Fibroblast of skin of left biceps (primary cell): ENCODE results near the gene TAF1A.
A peak's percentile ranks its signal among the peaks of the same experiment; 100 is the strongest.

Source experiments
- DNase-seq, 2 experiments: peaks; one replicate each; pipeline ENCODE4 v3.0.0-alpha.2; 2013; ENCODE audit warnings: low read depth in 2 of 2

TAF1A gene

GRCh38 chr1:222596696-222597095 lies 7.0 kb upstream of the TAF1A start:
- no peak for DNase-seq

GRCh38 chr1:222594789-222595188 lies 5.1 kb upstream of the TAF1A start:
- no peak for DNase-seq

GRCh38 chr1:222592171-222592570 lies 2.4 kb upstream of the TAF1A start:
- no peak for DNase-seq

- DNase-seq = no peak
Measured at GRCh38 chr1:222588135-222588534, 1.6 kb downstream of the TAF1A start.

DNA sequence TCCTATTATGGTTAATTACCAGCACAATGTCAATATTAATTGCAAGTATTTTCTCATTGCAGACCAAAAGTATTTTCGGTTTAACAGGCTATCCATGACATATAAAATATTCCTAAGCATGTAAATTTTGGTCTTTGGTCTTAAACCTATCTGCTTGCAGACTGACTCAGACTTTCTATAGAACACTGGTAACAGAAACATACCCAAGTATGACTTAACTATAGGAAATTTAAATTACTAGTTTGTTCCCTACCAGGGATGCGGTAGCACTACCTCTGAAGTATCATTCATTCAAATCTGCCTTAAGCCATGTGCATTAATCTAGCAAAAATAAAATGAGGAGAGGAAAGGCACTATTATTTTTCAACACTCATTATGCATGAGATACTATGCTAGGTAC lies 2.9 kb downstream of the TAF1A start:
- no peak for DNase-seq

DNA sequence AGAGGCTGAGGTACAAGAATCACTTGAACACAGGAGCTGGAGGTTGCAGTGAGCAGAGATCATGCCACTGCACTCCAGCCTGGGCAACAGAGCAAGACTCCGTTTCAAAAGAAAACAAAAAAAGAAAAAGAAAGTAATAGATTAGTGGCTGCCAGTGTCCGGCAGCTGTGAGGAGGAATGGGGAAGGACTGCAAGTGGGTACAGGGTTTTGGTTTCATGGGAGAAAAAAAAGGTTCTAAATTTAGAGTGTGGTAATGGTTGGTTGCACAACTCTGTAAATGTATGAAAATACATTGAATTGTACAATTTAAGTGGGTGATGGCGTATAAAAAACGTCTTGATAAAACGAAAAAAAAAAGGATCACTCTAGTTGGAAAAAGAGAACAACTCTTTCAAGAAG lies 6.7 kb downstream of the TAF1A start:
- no peak for DNase-seq

DNA sequence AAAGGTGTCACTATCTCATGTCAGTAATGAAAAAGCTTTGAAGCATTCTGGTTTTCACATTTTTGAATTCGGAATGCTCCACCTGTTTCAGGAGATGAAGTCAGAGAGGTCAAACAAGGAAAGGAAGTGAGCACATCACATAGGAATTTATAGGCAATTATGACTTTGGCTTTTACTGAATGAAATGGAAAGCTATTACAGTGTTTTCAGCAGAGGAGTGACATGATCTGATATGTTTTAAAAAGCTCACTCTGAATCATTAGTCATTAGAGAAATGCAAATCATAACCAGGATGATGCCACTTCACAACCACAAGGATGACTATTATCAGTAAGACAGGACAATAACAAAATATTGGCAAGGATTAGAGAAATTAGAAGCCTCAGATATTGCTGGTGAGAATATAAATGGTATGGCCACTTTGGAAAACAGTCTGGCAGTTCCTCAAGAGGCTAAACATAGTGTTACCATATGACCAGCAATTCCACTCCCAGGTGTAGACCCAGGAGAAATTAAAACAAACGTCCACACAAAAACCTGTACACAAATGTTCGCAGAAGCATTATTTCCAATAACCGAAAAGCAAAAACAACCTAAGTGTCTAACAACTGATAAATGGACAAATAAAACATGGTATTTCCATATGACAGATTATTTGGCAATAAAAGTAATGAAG lies 7.5 kb downstream of the TAF1A start:
- DNase-seq = no peak

DNA sequence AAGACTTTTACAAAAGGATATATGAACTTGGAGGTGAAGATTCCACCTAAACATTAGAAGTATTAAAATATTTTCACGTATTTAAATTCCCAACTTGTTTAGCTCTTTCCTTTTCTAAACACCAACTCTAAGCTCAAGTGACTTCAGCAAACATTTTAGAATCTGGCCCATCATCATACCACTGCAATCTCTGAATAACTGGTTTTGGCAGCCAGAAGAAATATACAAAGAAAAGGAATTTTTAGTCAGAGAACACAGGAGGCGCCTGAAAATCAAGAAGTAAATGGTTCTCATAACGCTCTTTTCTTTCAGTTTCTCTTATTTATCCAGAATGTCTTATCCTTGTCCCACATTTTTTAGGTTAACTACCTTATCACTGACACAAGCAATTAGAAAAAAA lies 10.4 kb downstream of the TAF1A start:
- DNase-seq = no peak

- DNase-seq = no peak
Measured at GRCh38 chr1:222570837-222571236, 18.9 kb downstream of the TAF1A start.

DNA sequence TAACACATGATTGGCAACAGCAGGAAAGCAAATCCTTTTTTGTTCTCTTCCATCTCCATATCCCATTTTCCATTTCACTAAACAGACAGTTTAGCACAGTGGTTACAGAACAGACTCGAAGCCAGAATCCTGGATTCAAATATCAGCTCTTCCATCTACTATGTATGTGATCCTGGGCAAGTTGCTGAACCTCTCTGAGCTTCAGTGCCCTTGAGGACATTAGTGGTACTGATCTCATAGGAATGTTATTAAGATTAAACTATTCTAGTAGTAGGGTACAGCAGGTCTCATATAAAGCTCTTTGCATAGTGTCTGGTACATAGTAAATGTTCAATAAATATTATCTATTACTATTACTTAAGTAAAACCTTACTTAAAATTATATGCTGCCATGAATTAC lies 28.1 kb downstream of the TAF1A start:
- no peak for DNase-seq

- no peak for DNase-seq
Measured at GRCh38 chr1:222557574-222557973, 32.2 kb downstream of the TAF1A start.

DNA sequence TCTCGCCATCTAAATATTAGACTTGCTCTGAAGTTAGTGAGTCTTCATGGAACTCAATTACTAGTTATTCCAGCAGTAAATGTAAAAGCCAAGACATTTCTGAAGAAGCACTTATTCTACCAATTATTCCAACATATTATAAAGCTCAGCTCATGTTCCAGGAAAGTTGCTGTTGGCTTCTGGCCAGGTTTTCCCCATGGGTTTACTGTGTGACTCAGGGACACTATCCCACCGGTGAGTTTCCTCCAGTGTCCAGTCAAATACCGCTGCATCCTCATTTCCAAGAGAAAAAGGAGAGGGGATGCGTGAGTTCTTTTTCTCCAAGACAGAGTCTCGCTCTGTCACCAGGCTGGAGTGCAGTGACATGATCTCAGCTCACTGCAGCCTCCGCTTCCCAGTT lies 32.6 kb downstream of the TAF1A start:
- no peak for DNase-seq

- no peak for DNase-seq
Measured at GRCh38 chr1:222555992-222556615, 33.6 kb downstream of the TAF1A start.

DNA sequence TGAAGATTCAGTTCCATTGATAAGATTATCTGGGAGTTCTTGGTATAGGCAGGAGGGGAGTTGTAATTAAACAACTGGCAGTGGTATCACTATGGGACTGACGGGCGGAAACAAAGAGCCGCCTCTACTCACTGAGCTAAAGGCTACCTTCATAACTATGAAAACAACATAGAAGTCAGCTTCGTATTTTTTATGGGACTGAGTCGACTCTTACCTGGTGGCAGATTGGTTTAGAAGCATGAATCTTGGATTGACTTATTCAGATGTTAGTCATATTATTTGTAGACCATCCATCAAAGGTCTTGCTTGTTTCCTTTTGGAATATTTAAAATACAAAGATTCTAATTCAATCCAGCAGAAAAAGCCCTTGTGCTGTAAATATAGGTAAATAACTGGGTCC lies 35.6 kb downstream of the TAF1A start:
- DNase-seq = no peak

DNA sequence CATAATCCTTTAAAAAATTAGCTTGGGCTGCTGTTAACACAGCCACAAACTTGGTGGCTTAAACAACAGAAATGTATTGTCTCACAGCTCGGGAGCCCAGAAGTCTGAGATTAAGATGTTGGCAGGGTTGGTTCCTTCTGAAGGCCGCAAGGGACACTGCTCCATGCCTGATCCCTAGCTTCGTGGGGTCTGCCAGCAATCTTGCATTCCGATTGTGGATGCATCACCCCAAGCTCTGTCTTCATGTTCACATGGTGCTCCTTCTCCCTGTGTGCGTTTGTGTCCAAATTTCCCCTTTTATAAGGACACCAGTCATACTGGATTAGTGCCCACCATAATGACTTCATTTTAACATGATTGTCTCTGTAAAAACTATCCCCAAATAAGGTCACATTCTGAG lies 36.9 kb downstream of the TAF1A start:
- no peak for DNase-seq

DNA sequence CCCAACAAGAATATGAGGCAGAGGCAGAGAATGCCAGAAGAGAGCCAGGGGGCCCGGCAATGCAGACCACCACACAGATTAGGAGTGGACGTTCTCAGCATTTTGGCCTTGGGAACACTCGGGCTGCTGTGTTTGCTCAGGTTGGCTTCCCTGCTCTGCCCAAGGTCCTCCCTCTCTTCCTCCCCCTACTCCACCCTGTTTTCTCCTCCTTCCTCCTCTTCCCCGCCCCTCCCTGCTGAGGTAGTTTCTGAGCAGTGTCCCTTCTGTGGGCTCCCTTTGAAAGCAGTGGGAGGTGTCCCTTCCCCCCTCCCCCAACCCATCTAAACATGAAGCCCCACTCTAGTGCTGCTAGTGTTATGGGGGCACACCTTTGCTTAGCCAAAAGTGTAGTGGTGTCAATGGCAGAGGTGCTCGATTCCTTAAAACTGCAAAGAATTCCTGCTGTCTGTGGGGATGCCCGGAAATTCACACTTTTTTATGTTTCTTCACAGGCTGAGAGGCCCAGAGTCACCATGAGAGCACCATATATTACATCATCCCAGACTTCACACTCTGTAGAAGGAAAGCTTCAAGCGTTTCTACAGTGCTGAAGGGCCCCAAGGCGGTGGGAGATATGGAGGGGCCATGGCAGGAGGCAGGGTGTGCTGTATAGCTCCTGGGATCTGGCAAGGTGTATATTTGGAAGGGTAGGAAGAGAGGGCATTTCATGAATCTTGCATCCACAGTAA lies 41.6 kb downstream of the TAF1A start, which contains the start of gene HHIPL2:
HHIPL2 (minus strand) TSS at position 161 of the 728 bp plus-strand sequence; CDS start at position 101, 60 bp downstream.
- no peak for DNase-seq

GRCh38 chr1:222547260-222547614 lies 42.5 kb downstream of the TAF1A start:
- DNase-seq = no peak

GRCh38 chr1:222546548-222547259 lies 43.0 kb downstream of the TAF1A start:
- peak; percentile 38 to 40 for DNase-seq

DNA sequence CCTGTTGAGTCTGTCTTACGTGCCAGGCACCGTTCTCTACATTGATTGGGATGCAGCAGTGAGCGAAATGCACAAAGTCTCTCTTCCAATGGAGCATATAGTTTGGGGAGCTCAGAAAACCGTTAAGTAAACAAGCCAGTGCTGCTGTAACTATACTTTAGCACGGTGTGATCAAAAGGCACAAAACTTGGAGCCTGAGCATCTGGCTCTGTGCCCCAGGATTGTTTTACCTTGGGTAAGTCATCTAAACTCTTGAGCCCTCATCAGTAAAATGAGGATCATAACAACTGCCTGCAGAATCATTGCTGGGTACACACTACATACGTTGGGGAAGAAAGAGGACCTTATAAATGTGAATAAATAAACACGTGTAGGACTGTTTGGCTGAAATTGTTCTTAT lies 43.6 kb downstream of the TAF1A start:
- no peak for DNase-seq

DNA sequence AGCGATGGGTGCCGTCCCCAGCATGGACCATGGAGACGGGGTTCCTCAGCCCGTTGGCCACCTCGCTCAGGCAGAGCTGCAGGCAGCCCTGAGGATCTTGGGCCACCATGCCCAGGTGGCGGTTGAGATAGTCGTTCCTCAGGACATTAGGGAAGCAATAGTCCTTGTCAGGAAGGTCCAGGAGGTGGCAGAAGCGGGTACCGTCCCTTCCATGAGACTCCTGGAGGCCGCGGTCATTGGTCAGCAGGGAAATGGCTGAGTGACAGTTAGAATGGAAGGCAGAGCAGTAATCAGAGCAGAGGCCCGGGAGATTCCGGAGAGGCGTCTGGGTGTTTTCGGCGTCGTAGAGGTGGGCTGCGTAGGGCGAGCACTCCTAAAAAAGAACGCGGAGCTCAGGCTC lies 45.9 kb downstream of the TAF1A start:
- DNase-seq = no peak

- DNase-seq = no peak
Measured at GRCh38 chr1:222540598-222540995, 49.1 kb downstream of the TAF1A start.

DNA sequence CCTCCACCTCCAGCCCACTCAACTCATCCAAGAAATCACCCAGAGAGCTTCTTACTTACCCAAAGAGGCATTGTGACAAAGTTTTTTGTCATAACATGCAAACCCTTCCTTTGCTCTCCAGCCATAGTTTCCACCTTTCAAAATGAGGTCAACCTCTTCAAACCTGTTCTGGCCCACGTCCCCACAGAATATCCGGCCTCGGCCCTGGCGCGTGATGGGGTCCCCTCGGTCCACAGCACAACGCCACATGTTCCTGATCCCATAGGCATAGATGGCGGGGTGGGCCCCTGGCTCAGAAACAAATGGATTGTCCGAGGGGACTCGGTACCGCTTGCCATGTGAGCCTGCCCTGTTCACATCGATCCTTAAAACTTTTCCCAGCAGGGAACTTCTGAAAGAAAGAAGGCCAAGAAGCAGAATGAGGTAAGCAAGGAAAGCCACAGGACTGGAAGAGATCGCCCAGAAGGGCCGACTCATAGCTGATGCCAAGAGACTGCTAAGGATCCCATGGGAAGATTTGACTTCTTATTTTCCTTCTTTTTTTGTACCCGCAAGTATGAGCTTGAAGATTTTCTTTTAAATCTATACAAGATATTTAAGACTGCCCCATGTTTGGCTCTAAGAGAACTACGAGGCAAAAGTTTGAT lies 49.7 kb downstream of the TAF1A start:
- no peak for DNase-seq
